NCI-H1092 treated with DMSO at 0.1 percent for 48 hours (cell line): ENCODE measurements around the gene HLA-DPB1.

Source experiments
- DNase-seq: peaks from one replicate; lab custom pipeline; 2025; lab: John Stamatoyannopoulos, UW

Gene HLA-DPB1

GRCh38 chr6:33103776-33104175, 28.0 kb downstream of the HLA-DPB1 start:
- no peak for DNase-seq

GRCh38 chr6:33104887-33105286, 29.1 kb downstream of the HLA-DPB1 start:
- no peak for DNase-seq

GRCh38 chr6:33105386-33105785, 29.6 kb downstream of the HLA-DPB1 start:
- no peak for DNase-seq

- no peak for DNase-seq
Observed at GRCh38 chr6:33105916-33106871, 30.4 kb downstream of the HLA-DPB1 start.

GRCh38 chr6:33107641-33108040, 31.9 kb downstream of the HLA-DPB1 start:
- no peak for DNase-seq

GRCh38 chr6:33108307-33108706, 32.5 kb downstream of the HLA-DPB1 start:
- no peak for DNase-seq

- no peak for DNase-seq
Observed at GRCh38 chr6:33112148-33112547, 36.4 kb downstream of the HLA-DPB1 start.

- DNase-seq = no peak
Observed at GRCh38 chr6:33113755-33114154, 38.0 kb downstream of the HLA-DPB1 start.

GRCh38 chr6:33114406-33114805, 38.6 kb downstream of the HLA-DPB1 start:
- no peak for DNase-seq

- DNase-seq = no peak
Observed at GRCh38 chr6:33116417-33116816, 40.6 kb downstream of the HLA-DPB1 start.

- no peak for DNase-seq
Observed at GRCh38 chr6:33116841-33117711, 41.3 kb downstream of the HLA-DPB1 start.

- DNase-seq = no peak
Observed at GRCh38 chr6:33117811-33118277, 42.1 kb downstream of the HLA-DPB1 start.

GRCh38 chr6:33118525-33119123, 42.8 kb downstream of the HLA-DPB1 start:
- DNase-seq = peak; percentile 40

GRCh38 chr6:33120001-33120400, 44.2 kb downstream of the HLA-DPB1 start:
- no peak for DNase-seq

- no peak for DNase-seq
Observed at GRCh38 chr6:33123181-33123580, 47.4 kb downstream of the HLA-DPB1 start.

GRCh38 chr6:33123732-33124524, 48.1 kb downstream of the HLA-DPB1 start:
- DNase-seq = peak; percentile 7

- DNase-seq = no peak
Observed at GRCh38 chr6:33124525-33124901, 48.7 kb downstream of the HLA-DPB1 start.

- DNase-seq = no peak
Observed at GRCh38 chr6:33124947-33125346, 49.2 kb downstream of the HLA-DPB1 start.

GRCh38 chr6:33126101-33126714, 50.4 kb downstream of the HLA-DPB1 start:
- DNase-seq = peak; percentile 2

- no peak for DNase-seq
Observed at GRCh38 chr6:33128318-33128717, 52.5 kb downstream of the HLA-DPB1 start.

GRCh38 chr6:33132081-33132524, 56.3 kb downstream of the HLA-DPB1 start:
- no peak for DNase-seq
